ENCODE data around the gene ATP9A. TPM values are rescaled to one million over a fixed set of nuclear protein-coding genes. Genes with fewer than 3 reads are reported as not detected.

ATP9A gene
- total and polyA plus RNA-seq, 10 of the 15 experiments (the other 5 are each of a cell fraction or from before 2014, with no cell fraction given): 0.03 to 0.81 (median 0.14) TPM

DNA sequence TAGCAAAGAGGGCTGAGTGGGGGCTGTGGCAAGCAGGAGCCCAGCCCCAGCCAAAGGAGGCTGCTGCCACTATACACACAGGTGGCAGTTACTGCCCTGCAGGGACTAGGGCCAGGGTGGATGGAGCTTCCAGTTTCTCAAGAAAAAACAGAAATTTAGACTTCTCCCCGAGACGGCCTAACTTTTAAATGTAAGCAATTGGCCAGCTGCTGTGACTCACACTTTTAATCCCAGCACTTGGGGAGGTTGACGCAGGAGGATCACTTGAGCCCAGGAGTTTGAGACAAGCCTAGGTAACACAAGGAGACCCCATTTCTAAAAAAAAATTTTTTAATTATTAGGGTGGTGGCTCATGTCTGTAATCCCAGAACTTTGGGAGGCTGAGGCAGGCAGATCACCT, 127.4 kb downstream of the ATP9A start (continued):
- TF ChIP-seq BCLAF1 (IDR thresholded peaks at IDR 0.05) (no peak), ATF7 (IDR thresholded peaks at IDR 0.05; ENCODE audit: low read depth) (no peak)

GRCh38 chr20:51639206-51639832, 128.9 kb downstream of the ATP9A start:
- no peaks in the 10 kb centered on the region for H3K79me2 ChIP-seq (ENCODE audit: control insufficient read depth, insufficient read depth, low read length)
- no peak overlapping the region for H2AFZ ChIP-seq (ENCODE audit: control insufficient read depth, low read depth, low read length)
- no peaks in the 10 kb centered on the region for H4K20me1 ChIP-seq (ENCODE audit: control insufficient read depth, insufficient read depth)
- in situ Hi-C loops (cut with MboI): no loop called here
- ChIA-PET RAD21 (ENCODE audit: unreplicated experiment) (no interaction called here), CTCF (interaction anchor here (0.7 kb wide), 1 partner anchor 444 kb away, joined by 3 read pairs; no protein-coding TSS in a partner anchor), SMC1A (ENCODE audit: uncharacterized antibody, unreplicated experiment) (no interaction called here), POLR2A (no interaction called here)
- H3K4me2 ChIP-seq (ENCODE audit: control insufficient read depth, insufficient read depth): no peak overlapping the region
- ATAC-seq: peak; percentile 87
- H3K36me3 ChIP-seq (ENCODE audit: control insufficient read depth in 2 of 2, insufficient read depth in 2 of 2, low read length in 1 of 2): no peaks in the 10 kb centered on the region
- DNase-seq (ENCODE audit: low read depth, low spot score): no peak
- H3K4me1 ChIP-seq (ENCODE audit: control insufficient read depth, insufficient read depth, low read length): no peaks in the 10 kb centered on the region
- no TSS peak for BruUV-seq (replicated peaks)
- H3K9me3 ChIP-seq (replicated peaks; ENCODE audit: control insufficient read depth, insufficient read depth, low read length): no peaks in the 10 kb centered on the region
- FAIRE-seq: no peak
- no peaks in the 10 kb centered on the region for H3K27me3 ChIP-seq (replicated peaks in 1 of 2; ENCODE audit: control insufficient read depth in 2 of 2, insufficient read depth in 2 of 2, low read length in 1 of 2)
- intact Hi-C loops (cut with micrococcal nuclease; ENCODE audit: unreplicated experiment): loop anchor here (1.0 to 10.0 kb wide), 4 partner anchors 125 to 511 kb away; partner anchors contain the start of gene ATP9A
- H3K9ac ChIP-seq (ENCODE audit: control insufficient read depth, insufficient read depth, low read length): no peak overlapping the region
- no peak overlapping the region for H3K27ac ChIP-seq (ENCODE audit: control insufficient read depth, insufficient read depth)
- no peak for TF ChIP-seq CHD4 (IDR thresholded peaks at IDR 0.05)
- TF ChIP-seq RAD21 (IDR thresholded peaks at IDR 0.05; ENCODE audit: insufficient read depth, low read depth, low read length): peak; percentile 64
- TF ChIP-seq SREBF1 (IDR thresholded peaks at IDR 0.05; ENCODE audit: low read length): no peak
- TF ChIP-seq NR2C1 (IDR thresholded peaks at IDR 0.05): no peak
- peak; percentile 74 to 88 (median 76) for TF ChIP-seq CTCF (IDR thresholded peaks at IDR 0.05 in 2 of 3, conservative IDR thresholded peaks at IDR 0.05 in 1 of 3; ENCODE audit: control insufficient read depth in 2 of 3, extremely low read depth in 1 of 3, insufficient read depth in 1 of 3, low read depth in 3 of 3, low read length in 3 of 3)
- 0 out of 2 replicates have a peak, but pooled peaks have one; percentile 19 for TF ChIP-seq YY1 (IDR thresholded peaks at IDR 0.05; ENCODE audit: low read depth, low read length)
- TF ChIP-seq SMC3 (IDR thresholded peaks at IDR 0.05; ENCODE audit: borderline replicate concordance, low read length): peak; percentile 64
- no peak overlapping the region for H3K4me3 ChIP-seq
- WGBS (ENCODE audit: insufficient coverage, insufficient replicate concordance, low lambda C conversion rate, missing lambda C conversion rate): 23% methylated on average over 12 of the region's 12 CpGs

All from GM12878 (cell line).